Measurements from ENCODE around the gene VAT1. TPM values are rescaled to one million over a fixed set of nuclear protein-coding genes. Genes with fewer than 3 reads are reported as not detected.

VAT1 gene
- total RNA-seq, 1 experiment from 2014 or later = 72.7 TPM

DNA sequence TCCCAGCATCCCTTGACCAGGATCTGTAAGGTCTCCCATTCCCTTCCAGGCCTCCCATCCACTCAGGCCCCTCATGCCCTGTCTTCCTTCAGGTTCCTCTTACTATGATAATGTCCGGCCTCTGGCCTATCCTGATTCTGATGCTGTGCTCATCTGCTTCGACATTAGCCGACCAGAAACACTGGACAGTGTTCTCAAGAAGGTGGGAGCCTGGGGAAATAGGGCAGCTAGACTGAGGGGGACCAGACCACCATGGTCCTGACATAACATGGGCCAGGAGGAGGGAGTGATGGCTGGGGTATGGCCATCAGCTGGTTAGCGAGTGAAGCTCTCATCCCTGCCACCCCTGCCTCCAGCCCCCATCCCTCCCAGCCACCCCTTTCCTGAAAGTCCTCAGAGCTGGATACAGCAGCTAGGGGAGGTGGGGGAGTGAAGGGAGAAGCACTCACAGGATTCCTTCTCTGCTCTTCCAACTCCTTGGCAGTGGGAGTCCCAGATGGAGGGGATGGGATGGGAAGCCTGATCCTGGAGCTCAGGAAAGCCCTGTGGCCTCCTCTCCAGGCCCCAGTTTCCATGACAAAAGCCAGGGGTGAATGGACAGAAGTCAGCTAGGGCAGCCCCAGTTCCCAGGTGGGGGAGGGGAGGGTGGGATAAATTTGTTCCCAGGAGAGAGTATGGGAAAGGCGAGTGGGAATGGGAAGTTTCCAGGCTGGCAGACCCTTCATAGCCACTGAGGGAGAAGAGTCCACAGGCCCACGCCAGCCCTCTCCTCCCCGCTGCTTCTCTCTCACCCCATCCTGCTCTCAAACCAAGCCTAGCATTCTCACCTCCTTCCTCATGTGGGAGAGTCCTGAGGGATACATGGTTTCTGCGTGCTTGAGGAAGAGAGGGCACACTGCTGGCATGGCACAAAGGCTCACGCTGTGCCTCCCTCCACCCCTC lies 5.2 kb upstream of the VAT1 start:
- DNase-seq (ENCODE audit: low read depth) = no peak

DNA sequence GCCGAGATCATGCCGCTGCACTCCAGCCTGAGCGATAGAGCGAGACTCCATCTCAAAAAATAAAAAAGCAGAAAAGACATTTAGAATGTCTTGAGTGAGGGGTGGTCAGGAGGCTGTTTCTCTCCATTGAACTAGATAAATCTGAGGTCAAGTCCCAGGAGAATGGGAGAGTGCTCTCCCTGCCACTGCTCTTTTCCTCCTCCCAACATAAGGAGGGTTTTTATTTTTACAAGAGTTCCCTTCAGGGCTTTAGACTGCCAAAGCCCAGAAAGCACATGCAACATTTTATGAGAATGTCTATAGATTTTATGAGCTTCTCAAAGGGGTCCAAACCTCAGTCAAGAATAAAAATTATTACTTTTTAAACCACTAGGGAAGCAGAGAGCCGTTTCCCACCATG lies 4.4 kb upstream of the VAT1 start:
- no peak for DNase-seq (ENCODE audit: low read depth)

DNA sequence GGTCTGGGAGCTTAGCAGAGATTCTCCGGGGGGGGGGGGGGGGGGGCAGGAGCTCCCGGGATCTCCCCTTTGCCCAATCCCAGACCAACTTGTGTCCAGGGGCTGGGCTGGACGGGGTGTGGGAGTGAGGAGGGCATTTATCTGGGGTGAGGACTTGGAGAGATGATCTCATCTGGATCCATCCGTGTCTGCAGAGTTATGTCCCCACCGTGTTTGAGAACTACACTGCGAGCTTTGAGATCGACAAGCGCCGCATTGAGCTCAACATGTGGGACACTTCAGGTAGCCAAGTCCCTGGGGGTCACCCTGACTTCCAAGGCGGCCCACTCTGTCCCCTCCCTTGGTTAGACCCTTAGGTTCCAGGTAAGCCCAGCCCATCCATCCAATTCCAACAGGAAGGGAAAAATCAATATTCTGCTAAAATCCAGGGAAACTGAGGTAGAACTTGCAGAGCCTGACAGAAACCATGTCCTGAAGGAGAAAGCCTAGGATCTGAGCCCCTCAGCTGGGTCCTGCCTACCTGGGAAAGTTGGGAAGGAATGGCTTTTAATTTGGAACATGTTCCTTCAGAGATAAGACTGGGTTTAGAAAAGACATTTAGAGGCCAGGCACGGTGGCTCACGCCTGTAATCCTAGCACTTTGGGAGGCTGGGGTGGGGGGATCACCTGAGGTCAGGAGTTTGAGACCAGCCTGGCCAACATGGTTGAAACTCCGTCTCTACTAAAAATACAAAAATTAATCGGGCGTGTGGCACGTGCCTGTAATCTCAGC lies 3.8 kb upstream of the VAT1 start:
- no peak for DNase-seq (ENCODE audit: low read depth)

DNA sequence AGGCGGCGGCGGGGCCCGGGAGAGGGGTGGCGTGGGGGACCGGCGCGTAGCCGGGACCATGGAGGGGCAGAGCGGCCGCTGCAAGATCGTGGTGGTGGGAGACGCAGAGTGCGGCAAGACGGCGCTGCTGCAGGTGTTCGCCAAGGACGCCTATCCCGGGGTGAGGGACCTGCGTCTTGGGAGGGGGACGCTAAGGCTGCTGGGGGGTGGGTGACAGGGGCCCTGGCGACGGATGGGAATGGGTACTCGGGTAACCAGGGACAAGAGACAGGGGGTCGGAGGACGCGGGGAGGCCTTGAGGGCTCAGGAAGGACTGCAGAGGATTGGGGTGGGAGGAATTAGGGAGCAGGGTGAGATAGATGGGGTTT lies 3.1 kb upstream of the VAT1 start:
- DNase-seq (ENCODE audit: low read depth) = no peak

DNA sequence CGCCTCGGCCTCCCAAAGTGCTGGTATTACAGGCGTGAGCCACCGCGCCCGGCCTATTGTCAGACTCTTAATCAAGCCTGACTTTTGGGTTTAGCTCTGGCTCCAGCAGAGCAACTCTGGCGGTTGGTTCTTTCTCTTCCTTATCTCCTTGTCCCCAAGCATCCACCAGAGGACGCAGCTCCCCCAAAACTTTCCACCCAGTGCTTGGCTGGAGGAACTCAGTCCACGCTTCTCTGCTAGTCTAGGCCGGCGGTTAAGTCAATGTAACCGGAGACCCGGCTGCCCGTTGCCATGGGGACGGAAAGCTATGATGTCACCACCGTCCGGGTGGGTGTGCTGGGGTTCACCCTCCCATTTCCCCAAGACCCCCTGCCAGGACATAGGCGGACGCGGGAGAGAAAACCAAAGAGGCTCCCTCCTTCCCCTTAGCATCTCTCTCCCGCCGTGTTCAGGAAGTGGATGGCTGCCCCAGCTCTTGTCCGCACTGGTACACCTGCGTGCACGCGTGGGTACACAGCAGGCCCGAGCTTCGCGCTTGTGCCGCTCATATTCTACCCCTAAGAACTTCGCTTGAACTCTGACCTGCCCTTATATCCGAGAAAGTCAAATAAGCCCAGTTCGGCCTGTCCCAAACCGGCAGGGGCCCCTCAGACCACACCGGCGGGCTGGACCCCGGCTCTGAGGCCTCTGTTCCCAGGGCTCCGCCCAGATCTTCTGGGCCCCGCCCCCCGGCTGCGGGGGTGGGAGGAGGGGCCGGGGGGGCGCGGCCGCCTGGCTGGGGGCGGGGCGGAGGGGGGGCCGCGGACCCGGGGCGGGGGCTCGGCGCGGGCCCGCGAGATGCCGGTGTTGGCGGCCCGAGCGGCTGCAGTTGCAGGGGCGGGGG lies 2.5 kb upstream of the VAT1 start, which contains the start of gene RND2:
TSS of gene RND2 (plus strand) at position 825 of the 883 bp plus-strand sequence. CDS start 117 bp downstream, outside the sequence.
- peak; percentile 95 for DNase-seq (ENCODE audit: low read depth)

DNA sequence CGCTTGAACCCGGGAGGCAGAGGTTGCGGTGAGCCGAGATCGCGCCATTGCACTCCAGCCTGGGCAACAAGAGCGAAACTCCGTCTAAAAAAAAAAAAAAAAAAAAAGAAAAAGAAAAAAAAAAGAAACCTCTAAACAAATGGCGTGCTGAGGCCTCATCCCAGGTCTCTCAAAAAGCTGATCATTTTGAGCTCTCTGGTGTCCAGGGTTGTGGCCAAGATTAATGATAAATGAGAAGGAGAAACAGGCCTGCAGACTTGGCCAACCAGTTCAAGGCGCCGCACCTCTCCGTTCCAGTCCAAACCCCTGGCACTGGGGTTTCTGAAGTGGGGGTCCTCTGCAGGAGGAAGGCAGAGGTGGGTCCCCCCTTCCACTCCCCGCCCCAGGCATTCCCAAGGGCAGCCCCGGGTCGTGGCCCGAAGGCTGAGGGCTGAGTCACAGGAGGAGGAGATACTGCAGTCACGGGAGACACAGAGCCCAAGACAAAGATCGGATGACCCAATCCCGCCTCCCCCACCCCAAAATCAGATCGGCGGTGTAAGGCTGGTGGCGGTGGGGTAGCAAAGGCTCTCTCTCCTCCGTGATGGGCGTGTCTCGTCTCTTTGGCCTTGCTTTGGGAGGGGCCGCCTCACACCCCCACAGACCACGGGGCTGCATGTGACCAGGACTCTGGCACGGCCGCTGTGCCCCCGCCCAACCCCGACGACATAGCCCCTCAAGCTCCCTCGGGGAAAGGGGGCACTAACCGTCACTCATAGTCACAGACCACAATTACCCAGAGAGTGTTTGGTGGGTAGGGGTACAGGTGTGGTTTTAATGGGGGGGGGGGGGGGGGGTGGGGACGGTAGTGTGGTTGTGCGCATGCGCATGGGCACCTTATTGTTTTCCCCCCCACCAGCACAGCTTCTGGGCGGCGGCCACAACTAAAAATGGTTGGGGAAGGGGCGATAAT lies 1.1 kb downstream of the VAT1 start:
- DNase-seq (ENCODE audit: low read depth) = peak; percentile 71

DNA sequence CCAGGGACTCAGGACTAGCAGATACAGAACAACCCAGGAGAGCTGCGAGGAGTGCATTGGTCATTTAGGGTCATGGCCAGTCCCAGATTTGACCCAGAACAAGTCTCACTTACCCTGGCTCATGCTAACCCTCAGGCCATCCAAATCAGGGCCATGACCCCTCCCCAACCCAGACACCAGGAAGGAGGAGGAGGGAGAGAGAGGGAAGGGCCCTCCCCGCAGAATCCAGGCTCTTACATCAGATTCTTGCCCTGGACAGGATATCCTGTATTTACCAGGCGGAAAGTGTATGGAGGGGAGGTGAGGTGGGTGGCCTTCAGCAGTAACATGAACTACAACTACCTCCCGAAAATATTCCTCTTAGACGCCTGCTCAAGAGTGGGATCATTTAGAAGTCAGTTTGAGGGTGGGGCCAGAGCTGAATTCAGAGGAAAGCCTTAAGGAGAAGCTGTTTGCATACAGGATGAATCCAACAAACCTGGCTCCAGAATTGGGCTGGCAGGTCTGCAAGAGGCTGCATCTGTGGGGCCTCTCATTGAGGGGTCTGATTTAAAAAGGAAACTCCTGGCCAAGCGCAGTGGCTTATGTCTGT lies 2.1 kb downstream of the VAT1 start:
- DNase-seq (ENCODE audit: low read depth) = no peak

DNA sequence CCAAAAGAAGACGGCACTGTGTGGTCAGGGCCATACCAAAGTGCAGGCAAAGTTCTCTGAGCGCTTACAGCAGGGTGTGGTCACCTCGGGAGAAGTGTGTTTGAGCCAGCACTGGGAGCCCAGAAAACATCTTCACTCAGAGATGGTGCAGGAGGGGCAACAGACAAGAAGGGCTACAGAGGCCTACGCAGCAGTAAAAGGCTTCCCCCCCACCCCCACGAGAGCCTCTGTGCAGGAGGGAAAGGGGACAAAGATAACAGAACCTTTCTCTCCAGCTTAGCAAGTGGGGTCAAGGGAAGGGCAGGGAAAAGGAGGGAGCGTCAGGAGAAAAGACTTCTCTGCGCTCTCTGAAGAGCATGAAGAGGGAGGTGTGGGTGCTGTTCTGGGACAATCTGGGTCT lies 2.8 kb downstream of the VAT1 start:
- no peak for DNase-seq (ENCODE audit: low read depth)

DNA sequence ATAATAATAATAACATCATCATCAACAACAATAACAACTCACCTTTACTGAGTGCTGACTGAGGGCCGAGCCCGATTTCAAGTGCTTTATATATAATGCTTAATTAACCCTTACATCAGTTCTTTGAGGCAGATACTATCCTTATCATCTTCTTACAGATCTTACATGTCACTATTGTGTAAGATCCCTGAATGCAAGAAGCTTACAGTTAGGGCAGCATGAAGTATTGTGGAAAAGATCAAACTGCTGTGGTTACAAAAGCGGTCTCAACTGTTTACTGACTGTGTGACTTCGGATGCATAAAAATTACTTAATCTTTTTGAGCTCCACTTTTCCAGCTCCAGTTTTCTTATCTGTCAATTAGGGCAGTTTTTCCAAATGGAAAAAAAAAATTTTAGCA lies 3.3 kb downstream of the VAT1 start:
- no peak for DNase-seq (ENCODE audit: low read depth)

DNA sequence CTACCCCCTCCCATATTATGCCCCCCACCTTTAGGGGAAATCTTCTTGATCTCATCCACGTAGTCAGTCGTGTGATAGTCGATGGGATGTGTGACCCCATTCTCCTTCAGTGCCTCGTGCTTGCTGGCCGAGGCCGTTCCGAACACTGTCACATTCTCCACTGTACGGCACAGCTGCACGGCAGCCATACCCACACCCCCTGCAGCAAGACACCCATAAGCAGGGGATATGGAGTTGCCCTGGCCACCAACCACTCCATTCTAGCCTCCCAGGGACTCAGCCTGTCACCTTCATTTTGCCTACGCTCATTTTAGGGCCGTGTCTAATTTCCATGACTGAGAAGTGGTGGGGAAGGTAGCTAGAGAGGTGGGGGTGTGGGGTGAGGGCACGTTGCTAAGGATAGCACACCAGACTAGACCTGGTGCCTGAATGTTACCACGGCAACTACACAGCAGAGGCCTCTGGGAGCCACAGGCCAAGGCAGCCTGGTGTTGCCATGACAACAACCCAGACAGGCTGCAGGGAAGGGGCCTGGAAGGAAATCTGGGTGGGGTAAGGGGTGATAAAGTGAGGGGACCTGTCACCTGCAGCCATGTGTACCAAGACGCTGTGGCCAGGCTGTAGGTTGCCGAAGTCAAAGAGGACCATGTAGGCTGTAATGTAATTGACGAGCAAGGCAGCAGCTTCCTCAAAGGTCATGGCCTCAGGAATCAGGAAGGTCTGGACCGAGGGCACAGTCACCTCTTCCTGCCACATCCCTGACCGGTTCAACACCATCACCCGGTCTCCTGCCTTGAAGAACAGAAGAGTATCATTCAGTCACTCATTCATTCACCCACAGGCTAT lies 4.0 kb downstream of the VAT1 start:
- peak; percentile 64 for DNase-seq (ENCODE audit: low read depth)

DNA sequence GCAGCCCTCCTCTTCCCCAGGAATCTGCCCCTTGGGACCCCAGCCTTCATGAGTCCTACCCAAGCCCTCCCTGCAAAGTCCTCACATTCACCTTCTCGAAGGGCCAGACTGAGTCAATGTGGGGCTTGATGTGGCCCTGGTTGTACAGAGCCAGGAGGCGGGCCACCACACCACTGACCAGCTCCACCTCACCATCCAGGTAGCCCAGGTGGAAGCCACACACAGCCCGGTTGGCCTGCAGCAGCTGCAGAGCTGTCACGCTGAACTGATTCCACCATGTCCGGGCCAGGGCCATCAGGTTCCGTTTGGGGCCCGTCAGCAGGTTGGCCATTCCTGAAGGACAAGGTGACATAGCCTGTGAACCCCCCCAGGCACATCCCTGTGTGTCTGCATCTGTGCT lies 6.0 kb downstream of the VAT1 start:
- DNase-seq (ENCODE audit: low read depth) = no peak

DNA sequence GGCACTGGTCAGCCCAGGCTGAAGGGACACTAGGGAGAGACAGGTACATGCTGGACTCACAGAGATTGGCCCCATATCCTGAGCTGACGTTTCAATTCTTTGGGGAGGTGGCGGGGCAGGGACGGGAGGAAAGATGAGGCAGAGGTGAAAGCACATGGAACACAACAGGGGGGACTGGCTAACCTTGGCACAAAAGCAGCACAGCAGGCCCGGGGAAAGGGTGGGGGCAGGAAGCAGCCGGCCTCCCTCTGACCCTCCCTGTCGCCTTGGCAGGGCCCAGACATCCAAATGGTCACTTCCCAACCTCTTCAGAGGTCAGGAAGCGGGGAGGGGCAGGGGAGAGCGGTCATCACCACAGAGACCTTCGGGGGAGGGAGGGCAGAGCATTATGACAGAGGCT lies 6.6 kb downstream of the VAT1 start:
- peak; percentile 48 for DNase-seq (ENCODE audit: low read depth)

DNA sequence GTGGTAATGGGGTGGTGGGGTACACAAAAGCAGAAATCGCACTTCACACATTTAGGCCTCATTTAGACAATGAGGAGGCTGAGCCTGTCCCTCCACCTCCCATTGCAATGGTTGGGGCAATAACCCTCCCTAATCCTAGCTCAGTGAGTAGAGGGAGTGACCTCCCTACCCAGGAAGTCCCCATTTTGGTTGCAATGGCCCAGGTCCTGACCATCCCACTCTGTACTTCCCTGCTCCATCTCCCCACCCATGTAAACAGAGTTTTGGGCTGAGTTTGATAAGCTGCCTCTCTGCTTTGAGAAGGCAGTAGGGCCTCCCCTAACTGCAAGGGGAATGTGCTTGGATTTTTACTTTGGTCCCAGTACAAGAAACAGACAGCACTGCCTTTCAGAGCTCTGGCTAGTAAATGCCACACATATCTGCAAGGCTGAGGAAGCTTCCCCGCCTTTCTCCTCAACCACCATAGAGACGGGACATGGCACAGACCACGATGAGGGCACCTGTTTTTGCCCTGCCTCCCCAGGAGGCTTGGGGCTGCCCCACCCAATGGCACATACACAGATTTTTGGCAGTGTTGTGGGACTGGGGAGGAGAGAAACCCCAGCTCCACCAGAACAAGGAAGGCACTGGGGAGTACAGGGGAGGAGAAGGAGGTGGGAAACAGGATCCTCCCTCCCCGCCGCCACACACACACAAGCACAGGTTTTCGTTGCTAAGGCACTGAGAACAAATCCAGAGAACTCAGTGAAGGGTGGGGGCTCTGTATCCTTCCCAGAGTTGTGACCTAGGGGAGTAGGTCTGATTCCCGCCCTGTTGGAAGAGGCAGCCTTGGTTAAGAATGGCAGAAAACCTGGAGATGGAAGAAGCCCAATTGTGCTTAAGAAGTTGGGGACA lies 7.3 kb downstream of the VAT1 start:
- DNase-seq (ENCODE audit: low read depth) = no peak

DNA sequence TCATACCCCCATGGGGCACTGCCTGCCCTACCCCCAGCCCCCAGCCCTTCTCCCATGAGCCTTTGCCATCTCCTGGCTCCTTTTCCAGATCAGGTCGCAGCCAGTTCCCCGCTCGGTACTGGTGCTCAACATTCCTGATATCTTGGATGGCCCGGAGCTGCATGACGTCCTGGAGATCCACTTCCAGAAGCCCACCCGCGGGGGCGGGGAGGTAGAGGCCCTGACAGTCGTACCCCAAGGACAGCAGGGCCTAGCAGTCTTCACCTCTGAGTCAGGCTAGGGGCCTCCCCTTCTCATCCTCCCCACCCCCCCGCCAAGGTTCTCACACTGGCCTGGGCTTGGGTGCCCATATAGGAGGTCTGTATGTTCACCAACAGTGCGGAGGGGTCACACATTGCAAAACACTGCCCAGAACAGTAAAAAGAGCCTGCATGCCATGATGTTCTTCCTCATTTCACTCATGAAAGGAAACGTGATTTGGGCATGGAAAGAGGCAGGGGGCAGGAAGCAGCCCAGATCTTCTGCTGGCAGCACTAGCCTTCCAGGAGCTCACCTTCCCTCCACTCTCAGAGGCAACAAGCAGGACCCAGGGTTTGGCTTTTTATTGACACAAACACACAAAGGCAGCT lies 8.1 kb downstream of the VAT1 start:
- no peak for DNase-seq (ENCODE audit: low read depth)

DNA sequence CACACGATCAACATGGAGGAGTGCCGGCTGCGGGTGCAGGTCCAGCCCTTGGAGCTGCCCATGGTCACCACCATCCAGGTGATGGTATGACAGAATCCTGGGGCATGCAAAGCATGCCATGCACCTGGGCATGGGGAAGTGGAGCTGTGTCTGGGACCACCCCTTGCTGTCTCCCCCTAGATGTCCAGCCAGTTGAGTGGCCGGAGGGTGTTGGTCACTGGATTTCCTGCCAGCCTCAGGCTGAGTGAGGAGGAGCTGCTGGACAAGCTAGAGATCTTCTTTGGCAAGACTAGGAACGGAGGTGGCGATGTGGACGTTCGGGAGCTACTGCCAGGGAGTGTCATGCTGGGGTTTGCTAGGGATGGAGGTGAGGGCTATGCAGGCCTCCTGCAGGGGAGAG lies 8.9 kb downstream of the VAT1 start:
- no peak for DNase-seq (ENCODE audit: low read depth)

DNA sequence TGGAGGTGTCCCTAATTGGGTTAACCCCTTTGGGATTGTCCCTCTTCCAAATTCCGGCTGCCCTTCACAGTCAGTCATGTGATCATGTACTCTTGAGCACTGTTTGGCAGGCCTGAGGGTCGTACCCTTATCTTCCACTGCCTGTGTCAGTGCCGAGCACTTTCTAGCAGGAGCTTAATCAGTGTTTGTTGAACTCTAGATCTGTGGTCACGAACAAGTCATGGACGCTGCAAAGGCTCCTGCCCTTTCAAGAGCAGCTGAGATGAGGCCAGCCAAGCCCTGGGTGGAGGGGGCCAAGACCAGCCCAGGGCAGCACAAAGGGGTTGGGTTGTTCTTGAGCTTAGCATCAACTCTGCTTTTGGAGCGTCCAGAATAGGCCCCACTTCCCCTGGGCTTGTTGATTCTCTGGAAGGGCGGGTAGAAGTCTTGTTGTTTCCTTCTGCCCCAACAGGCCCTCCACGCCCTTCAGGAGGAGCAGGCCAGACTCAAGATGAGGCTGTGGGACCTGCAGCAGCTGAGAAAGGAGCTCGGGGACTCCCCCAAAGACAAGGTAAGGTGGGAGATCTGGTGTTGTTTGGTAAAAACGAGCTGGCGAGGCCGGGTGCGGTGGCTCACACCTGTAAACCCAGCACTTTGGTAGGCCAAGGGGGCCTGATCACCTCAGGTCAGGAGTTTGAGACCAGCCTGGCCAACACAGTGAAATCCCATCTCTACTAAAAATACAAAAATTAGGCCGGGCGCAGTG lies 10.3 kb downstream of the VAT1 start:
- no peak for DNase-seq (ENCODE audit: low read depth)

DNA sequence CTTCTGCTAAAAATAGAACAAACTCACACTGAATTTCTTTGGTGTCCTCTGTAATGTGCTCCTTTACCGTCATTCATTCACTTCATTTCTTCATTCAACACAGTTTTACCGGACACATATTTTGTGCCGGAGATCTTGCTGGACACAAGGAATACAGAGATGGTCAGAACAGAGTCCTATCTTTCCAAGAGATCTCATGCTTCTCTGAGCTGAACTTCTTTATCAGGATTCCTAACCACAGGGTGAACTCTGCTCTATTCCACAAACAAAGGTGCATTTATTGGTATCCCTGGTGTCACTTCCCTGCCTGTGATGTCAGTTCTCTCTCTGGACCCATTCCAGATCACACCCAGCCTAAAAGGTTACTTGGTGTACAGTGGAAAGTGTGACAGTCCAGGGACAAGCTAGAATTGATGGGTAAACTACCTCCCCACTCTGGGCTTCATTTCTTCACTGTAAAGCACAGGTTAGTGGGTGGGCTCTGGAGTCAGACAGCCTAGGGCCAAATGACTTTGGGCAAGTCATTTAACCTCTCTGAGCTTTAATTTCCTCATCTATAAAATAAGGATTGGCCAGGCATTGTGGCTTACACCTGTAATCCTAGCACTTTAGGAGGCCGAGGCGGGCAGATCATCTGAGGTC lies 11.4 kb downstream of the VAT1 start:
- DNase-seq (ENCODE audit: low read depth) = peak; percentile 48

All from M059J (cell line).